Measurements from ENCODE around the gene C16orf96.

C16orf96 gene

DNA sequence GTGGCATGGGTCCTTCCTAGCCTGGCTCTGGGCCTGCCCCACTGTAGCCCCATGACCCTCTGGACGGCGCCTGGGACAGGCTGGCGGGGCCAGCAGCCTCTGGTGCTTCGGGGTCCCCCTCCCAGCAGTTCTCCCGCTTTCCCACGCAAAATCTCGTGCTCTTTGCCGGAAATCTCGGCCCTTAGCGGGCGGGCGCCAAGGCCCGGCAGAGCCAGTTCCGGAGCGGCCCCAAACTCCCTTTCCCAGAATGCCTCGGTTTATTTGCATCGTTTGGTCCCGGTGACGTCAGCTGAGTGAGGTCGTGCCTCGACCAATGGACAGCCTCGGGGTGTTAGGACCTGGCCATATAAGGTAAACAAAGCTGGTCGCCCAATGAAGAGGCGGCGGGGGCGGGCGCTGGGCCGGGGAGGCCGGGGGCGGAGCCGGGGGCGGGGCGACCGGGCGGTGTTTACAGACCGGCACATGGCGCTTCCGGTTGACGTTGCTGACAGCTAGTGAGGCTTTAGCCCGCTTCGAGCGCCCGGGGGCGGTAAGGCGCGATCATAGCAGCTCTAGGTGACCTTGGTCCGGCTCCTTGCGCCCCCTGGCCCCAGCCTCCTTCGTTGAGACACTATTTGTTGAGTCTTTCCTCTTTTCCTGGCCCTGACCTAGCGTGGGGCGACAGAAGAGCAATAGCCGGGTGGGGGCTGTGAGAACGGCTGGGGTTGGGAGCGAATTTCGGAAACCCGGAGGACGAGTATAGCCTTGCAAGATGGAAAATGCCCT lies 60.1 kb downstream of the C16orf96 start (continued):
- TF ChIP-seq ZBTB49 (tag by site-specific recombination; IDR thresholded peaks at IDR 0.05; ENCODE audit: low read depth) (no peak), BCL11B (tag by site-specific recombination; IDR thresholded peaks at IDR 0.05; ENCODE audit: low read depth) (peak; percentile 58; the same call in 1 of the 2 replicates), MEIS1 (CRISPR knock-in tag; IDR thresholded peaks at IDR 0.05; ENCODE audit: borderline replicate concordance) (no peak), ZNF529 (tag by site-specific recombination; IDR thresholded peaks at IDR 0.05; ENCODE audit: insufficient replicate concordance) (no peak), ZNF654 (tag by site-specific recombination; IDR thresholded peaks at IDR 0.05; ENCODE audit: low read depth) (no peak), ZNF362 (tag by site-specific recombination; IDR thresholded peaks at IDR 0.05) (no peak), SCRT2 (tag by site-specific recombination; IDR thresholded peaks at IDR 0.05) (no peak), CTCF (tag by site-specific recombination; IDR thresholded peaks at IDR 0.05) (peak; percentile 93), PATZ1 (tag by site-specific recombination; IDR thresholded peaks at IDR 0.05) (peak; percentile 58), SP2 (tag by site-specific recombination; IDR thresholded peaks at IDR 0.05) (peak; percentile 88), KLF10 (tag by site-specific recombination; IDR thresholded peaks at IDR 0.05) (no peak; the same call in 1 of the 2 replicates), GLI4 (tag by site-specific recombination; IDR thresholded peaks at IDR 0.05) (no peak), ZNF596 (tag by site-specific recombination; IDR thresholded peaks at IDR 0.05) (no peak), PRDM10 (tag by site-specific recombination; IDR thresholded peaks at IDR 0.05) (peak; percentile 32), ZNF76 (tag by site-specific recombination; IDR thresholded peaks at IDR 0.05; ENCODE audit: borderline replicate concordance, low read depth) (peak; percentile 94), ZNF623 (tag by site-specific recombination; IDR thresholded peaks at IDR 0.05) (0 out of 2 replicates have a peak, but pooled peaks have one; percentile 6), ZNF335 (tag by site-specific recombination; conservative IDR thresholded peaks at IDR 0.05) (peak; percentile 67), ZNF558 (tag by site-specific recombination; IDR thresholded peaks at IDR 0.05) (peak; percentile 9; the same call in 1 of the 2 replicates)
- TF ChIP-seq, protein P1, sequence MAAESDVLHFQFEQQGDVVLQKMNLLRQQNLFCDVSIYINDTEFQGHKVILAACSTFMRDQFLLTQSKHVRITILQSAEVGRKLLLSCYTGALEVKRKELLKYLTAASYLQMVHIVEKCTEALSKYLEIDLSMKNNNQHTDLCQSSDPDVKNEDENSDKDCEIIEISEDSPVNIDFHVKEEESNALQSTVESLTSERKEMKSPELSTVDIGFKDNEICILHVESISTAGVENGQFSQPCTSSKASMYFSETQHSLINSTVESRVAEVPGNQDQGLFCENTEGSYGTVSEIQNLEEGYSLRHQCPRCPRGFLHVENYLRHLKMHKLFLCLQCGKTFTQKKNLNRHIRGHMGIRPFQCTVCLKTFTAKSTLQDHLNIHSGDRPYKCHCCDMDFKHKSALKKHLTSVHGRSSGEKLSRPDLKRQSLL (tag by site-specific recombination; IDR thresholded peaks at IDR 0.05): peak; percentile 87
- TF ChIP-seq, protein P2, sequence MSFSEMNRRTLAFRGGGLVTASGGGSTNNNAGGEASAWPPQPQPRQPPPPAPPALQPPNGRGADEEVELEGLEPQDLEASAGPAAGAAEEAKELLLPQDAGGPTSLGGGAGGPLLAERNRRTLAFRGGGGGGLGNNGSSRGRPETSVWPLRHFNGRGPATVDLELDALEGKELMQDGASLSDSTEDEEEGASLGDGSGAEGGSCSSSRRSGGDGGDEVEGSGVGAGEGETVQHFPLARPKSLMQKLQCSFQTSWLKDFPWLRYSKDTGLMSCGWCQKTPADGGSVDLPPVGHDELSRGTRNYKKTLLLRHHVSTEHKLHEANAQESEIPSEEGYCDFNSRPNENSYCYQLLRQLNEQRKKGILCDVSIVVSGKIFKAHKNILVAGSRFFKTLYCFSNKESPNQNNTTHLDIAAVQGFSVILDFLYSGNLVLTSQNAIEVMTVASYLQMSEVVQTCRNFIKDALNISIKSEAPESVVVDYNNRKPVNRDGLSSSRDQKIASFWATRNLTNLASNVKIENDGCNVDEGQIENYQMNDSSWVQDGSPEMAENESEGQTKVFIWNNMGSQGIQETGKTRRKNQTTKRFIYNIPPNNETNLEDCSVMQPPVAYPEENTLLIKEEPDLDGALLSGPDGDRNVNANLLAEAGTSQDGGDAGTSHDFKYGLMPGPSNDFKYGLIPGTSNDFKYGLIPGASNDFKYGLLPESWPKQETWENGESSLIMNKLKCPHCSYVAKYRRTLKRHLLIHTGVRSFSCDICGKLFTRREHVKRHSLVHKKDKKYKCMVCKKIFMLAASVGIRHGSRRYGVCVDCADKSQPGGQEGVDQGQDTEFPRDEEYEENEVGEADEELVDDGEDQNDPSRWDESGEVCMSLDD (tag by site-specific recombination; IDR thresholded peaks at IDR 0.05): peak; percentile 50; the same call in 1 of the 2 replicates

Data from HEK293 (cell line).